HG02981 (cell line): ENCODE data around the gene TMEM217.
A peak's percentile ranks its signal among the peaks of the same experiment; 100 is the strongest.

Source experiments
- ATAC-seq: cut with Tn5 transposase; IDR thresholded peaks from one replicate; pipeline ENCODE4 v1.9.1; 2021; ENCODE audit warnings: mild to moderate bottlenecking, moderate library complexity; ENCODE audit not compliant: unreplicated experiment

TMEM217 gene

GRCh38 chr6:37280162-37280887 is 22.4 kb upstream of the TMEM217 start:
- ATAC-seq: no peak

- no peak for ATAC-seq
Observed at GRCh38 chr6:37279366-37280134, 21.6 kb upstream of the TMEM217 start.

GRCh38 chr6:37277001-37277409 is 19.1 kb upstream of the TMEM217 start:
- peak; percentile 70 for ATAC-seq

- ATAC-seq: no peak
Observed at GRCh38 chr6:37275350-37275749, 17.4 kb upstream of the TMEM217 start.

- ATAC-seq: no peak
Observed at GRCh38 chr6:37273690-37274089, 15.7 kb upstream of the TMEM217 start.

- ATAC-seq: no peak
Observed at GRCh38 chr6:37272834-37273566, 15.1 kb upstream of the TMEM217 start.

- ATAC-seq: no peak
Observed at GRCh38 chr6:37269105-37269504, 11.2 kb upstream of the TMEM217 start.

- no peak for ATAC-seq
Observed at GRCh38 chr6:37265860-37266259, 7.9 kb upstream of the TMEM217 start.

- no peak for ATAC-seq
Observed at GRCh38 chr6:37265001-37265400, 7.1 kb upstream of the TMEM217 start.

GRCh38 chr6:37262446-37263026 is 4.6 kb upstream of the TMEM217 start:
- no peak for ATAC-seq

GRCh38 chr6:37261198-37261597 is 3.3 kb upstream of the TMEM217 start:
- no peak for ATAC-seq

- ATAC-seq: no peak
Observed at GRCh38 chr6:37260444-37260843, 2.5 kb upstream of the TMEM217 start.

- no peak for ATAC-seq
Observed at GRCh38 chr6:37260040-37260439, 2.1 kb upstream of the TMEM217 start.

- no peak for ATAC-seq
Observed at GRCh38 chr6:37259191-37259590, 1.2 kb upstream of the TMEM217 start.

GRCh38 chr6:37258405-37259105 is 611 bp upstream of the TMEM217 start:
- no peak for ATAC-seq

- ATAC-seq: no peak
Observed at GRCh38 chr6:37257320-37257633, 667 bp downstream of the TMEM217 start.

- no peak for ATAC-seq
Observed at GRCh38 chr6:37256692-37257319, 1.1 kb downstream of the TMEM217 start.

- ATAC-seq: no peak
Observed at GRCh38 chr6:37254881-37255280, 3.1 kb downstream of the TMEM217 start.

- no peak for ATAC-seq
Observed at GRCh38 chr6:37253486-37254007, 4.4 kb downstream of the TMEM217 start.

- no peak for ATAC-seq
Observed at GRCh38 chr6:37251211-37251780, 6.6 kb downstream of the TMEM217 start.
